GM12873 (cell line): ENCODE results near the gene PAPPA.

Experiments
- TF ChIP-seq, protein P1 (sequence below): IDR thresholded peaks from 2 replicates; pipeline ENCODE4 v1.5.1; 2012; ENCODE audit warnings: low read depth, mild to moderate bottlenecking, moderate library complexity, low read length, control low read depth; ENCODE audit not compliant: insufficient read depth; ENCODE audit errors: missing control alignments

PAPPA gene

DNA sequence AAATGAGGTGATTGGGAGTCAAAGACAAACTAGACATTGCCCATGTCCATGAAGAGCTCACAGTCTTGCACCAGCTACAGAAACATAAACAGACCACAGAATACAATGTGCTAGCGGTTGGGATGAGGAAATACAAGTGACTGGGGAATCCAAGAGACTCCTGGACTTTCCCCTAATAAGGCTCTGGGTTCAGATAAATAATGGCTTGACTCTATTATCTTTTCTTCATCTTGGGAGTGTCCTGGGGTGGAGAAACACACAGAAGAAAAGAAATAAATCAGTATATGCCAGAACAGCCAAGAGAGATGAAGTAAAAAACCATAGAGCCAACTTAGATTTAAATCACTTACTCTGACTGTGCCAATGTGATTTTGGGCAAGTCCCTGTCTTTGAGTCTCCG is 227.8 kb downstream of the PAPPA start:
- TF ChIP-seq, protein P1, sequence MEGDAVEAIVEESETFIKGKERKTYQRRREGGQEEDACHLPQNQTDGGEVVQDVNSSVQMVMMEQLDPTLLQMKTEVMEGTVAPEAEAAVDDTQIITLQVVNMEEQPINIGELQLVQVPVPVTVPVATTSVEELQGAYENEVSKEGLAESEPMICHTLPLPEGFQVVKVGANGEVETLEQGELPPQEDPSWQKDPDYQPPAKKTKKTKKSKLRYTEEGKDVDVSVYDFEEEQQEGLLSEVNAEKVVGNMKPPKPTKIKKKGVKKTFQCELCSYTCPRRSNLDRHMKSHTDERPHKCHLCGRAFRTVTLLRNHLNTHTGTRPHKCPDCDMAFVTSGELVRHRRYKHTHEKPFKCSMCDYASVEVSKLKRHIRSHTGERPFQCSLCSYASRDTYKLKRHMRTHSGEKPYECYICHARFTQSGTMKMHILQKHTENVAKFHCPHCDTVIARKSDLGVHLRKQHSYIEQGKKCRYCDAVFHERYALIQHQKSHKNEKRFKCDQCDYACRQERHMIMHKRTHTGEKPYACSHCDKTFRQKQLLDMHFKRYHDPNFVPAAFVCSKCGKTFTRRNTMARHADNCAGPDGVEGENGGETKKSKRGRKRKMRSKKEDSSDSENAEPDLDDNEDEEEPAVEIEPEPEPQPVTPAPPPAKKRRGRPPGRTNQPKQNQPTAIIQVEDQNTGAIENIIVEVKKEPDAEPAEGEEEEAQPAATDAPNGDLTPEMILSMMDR: no peak

DNA sequence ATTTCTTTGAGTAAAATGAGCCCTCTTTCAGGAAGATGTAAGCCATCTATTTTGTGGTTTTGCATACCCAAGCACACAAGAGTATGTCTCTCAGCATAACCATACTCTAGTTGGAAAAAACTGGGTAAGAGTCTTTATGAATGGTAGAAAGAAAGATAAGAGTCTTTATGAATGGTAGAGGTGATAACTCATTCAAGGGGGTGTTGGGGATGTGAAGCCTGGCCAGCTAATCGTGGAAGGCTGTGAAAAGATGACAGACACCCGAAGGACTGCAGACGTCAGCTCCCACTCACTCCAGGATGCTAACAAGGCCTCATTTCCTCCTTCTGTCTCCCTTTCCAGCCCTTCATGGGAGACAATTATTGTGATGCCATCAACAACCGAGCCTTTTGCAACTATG is 228.5 kb downstream of the PAPPA start:
- TF ChIP-seq, protein P1: no peak

DNA sequence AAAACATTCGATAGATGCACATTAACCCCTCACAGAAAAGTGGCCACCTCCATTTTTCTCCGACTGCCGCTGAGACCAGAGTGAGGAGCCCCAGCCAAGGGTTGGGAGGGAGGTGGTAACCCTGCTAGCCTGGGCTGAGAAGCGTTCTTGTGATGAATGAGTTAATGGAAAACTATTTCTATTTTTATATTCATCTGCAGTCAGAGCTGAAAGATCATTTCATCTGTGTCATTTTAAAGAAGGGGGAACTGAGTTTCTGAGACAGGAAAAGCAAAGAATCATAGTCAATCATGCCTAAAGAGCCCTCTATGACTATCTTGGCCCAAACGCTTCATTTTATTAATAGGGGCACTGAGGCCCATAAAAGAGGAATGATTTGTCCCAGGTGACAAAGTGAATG is 229.5 kb downstream of the PAPPA start:
- TF ChIP-seq, protein P1: no peak

DNA sequence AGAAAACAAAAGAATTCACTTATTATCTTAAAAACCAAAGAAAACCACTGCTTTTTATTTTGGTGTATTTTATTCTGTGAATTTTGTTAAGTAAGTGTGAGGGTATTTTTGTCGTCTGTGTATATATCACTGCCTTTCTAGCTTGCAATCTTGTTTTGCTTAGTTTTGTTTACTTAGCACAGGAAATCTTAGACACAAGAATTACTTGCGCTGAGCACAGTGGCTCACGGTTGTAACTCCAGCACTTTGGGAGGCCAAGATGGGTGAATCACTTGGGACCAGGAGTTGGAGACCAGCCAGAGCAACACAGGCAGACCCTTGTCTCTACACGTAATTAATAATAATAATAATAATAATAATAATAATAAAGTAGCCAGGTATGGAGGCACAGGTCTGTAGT is 230.3 kb downstream of the PAPPA start:
- TF ChIP-seq, protein P1: no peak

DNA sequence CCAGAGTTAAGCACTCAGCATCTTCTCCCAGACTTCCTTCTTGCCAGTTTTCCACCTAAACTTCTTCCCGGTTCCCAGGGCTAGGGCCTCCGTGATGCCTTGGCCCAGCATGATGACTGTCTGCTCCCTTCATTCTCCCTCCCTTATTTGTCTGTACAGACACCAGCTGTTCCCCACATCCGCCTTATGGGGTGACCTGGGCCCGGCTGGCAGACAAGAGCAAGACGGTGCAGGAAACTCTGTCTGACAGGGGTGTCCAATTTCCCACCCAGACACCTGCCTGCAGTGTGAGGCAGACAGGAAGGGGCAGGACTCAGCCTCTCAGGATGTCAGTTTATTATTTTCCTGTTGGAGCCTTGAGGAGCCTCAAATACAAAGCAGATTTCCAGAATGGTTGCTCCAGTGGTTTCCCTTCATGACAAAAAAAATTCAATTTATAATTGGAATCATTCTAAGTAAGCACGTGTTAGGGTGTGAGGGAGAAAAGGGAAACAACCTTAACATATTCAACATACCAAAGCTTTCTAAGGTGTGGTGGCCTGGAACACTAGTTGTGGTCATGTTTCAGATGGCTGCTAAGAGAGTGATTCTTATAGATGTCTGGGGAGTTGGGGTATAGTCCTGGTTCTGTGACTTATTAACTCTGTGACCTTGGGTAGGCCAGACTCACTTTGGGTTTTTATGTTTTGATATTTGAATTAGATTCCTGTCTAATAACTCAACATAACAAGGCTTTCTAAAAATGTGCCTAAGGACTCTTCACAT is 234.5 kb downstream of the PAPPA start:
- TF ChIP-seq, protein P1: no peak

DNA sequence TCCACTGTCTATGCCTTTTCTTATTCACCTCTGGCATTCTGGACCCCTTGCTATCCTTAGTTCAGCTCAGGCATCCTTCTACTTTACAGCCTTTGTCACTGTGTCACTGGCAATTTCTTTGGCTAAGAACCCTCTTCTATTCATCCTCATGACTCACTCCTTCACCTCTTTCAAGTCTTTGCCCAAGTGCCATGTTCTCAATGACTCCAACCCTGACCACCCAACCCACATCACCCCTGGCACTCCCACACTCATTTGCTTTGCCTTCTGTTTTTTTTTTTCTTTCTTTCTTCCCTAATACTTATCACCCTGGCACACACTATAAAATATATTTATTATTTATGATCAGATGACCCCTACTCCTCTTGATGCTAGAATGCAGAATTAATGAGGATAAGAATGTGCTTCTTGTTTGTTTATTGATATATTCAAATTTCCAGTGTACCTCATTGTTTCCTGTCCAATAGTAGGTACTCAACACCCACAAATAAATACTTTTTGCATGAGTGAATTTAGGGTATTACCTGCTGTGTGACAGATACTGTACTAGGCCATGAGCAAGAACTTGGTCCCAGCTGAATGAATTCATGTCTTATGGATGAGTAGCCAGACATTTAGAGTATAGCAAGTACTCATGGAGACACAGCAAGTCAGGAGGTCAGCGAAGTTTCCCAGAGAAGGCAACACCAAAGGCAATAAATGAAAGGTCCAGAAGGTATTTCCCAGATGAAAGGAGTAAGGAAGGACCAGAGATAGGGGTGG is 236.1 kb downstream of the PAPPA start:
- TF ChIP-seq, protein P1: no peak
